SK-N-MC (cell line): ENCODE results near the gene NCBP3.
"Not testable (repeated sequence)": the region's sequence is repeated elsewhere in the genome, so short reads cannot be mapped to it uniquely, and the experiment has no call there.

Experiments
- EZH2 ChIP-seq: fragments of 200-600 bp; sonication (generic); IDR thresholded peaks from one replicate; pipeline ENCODE4 v1.6.1; 2017; ENCODE audit warnings: antibody characterized with exemption
- POLR2AphosphoS5 ChIP-seq: IDR thresholded peaks from 2 replicates; pipeline ENCODE4 v1.6.1; 2012; ENCODE audit warnings: mild to moderate bottlenecking, low read depth, low read length, borderline replicate concordance

DNA sequence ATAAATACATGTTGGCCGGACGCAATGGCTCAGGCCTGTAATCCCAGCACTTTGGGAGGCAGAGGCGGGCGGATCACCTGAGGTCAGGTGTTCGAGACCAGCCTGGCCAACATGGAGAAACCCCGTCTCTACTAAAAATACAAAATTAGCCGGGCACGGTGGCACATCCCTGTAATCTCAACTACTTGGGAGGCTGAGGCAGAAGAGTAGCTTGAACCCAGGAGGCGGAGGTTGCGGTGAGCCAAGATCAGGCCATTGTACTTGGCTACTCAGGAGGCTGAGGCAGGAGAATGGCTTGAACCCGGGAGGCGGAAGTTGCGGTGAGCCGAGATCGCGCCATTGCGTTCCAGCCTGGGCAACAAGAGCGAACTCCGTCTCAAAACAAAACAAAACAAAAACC, 1.5 kb downstream of the NCBP3 start:
- not testable (repeated sequence) for TF ChIP-seq POLR2AphosphoS5, EZH2
